Activated CD4-positive, alpha-beta T cell treated with anti-CD3 and anti-CD28 coated beads, Interleukin-2, amount 10 ng/mL, durations not matched to agents 24 days and 14 days (primary cell): Measurements from ENCODE around the gene C11orf21. TPM values are rescaled to one million over a fixed set of nuclear protein-coding genes. Genes with fewer than 3 reads are reported as not detected.
"Not testable (repeated sequence)": the region's sequence is repeated elsewhere in the genome, so short reads cannot be mapped to it uniquely, and the experiment has no call there.

ENCODE experiments used
- DNase-seq: peaks from one replicate; pipeline ENCODE4 v3.0.0; 2022
- H3K27ac Mint-ChIP-seq: one replicate; pipeline ENCODE4 v1.8.0; 2022; ENCODE audit warnings: mild to moderate bottlenecking, mixed read lengths
- H3K27me3 Mint-ChIP-seq: one replicate; pipeline ENCODE4 v1.8.0; 2022; ENCODE audit warnings: mixed read lengths
- H3K36me3 Mint-ChIP-seq: one replicate; pipeline ENCODE4 v1.8.0; 2022; ENCODE audit warnings: low read depth, mild to moderate bottlenecking, mixed read lengths
- H3K4me1 Mint-ChIP-seq: one replicate; pipeline ENCODE4 v1.8.0; 2021; ENCODE audit warnings: mixed read lengths
- H3K4me3 Mint-ChIP-seq: one replicate; pipeline ENCODE4 v1.8.0; 2022; ENCODE audit warnings: mild to moderate bottlenecking, moderate library complexity, mixed read lengths
- H3K9me3 Mint-ChIP-seq: one replicate; pipeline ENCODE4 v1.8.0; 2021; ENCODE audit warnings: mixed read lengths
- intact Hi-C: fragments of 100-400 bp; cut with micrococcal nuclease; formaldehyde crosslinking; loops from one replicate; pipeline ENCODE4 v1.15.1; 2023
- total RNA-seq: library from RNA; stranded (reverse); gene quantifications from 2 replicates; pipeline ENCODE4 v1.2.3, GENCODE V29; 2022

C11orf21 gene
- 2.4 and 2.6 TPM in 2 replicates for total RNA-seq

GRCh38 chr11:2301631-2302305, at the start of gene C11orf21, which contains the start of gene TSPAN32:
Gene C11orf21 (minus strand): TSS chr11:2301918. CDS start chr11:2301808, 110 bp downstream.
Gene TSPAN32 (plus strand): TSS chr11:2302013. CDS start chr11:2302150, 137 bp downstream.
- H3K27me3 Mint-ChIP-seq = no peaks in the 10 kb centered on the region
- H3K36me3 Mint-ChIP-seq = peaks cover 2% of the 10 kb centered on the region
- H3K4me1 Mint-ChIP-seq = peaks cover 36% of the 10 kb centered on the region
- peak; percentile 90 for DNase-seq
- intact Hi-C loops = loop anchor here (5.0 to 10.0 kb wide), 2 partner anchors 76 to 233 kb away; partner anchors contain the start of gene CD81
- no peaks in the 10 kb centered on the region for H3K9me3 Mint-ChIP-seq
- H3K27ac Mint-ChIP-seq = peak within 1 kb of the TSS; percentile 92
- peak within 1 kb of the TSS; percentile 95 for H3K4me3 Mint-ChIP-seq

- intact Hi-C loops = no loop called here
- Mint-ChIP-seq H3K36me3 (no peaks in the 10 kb centered on the region), H3K4me3 (no peak overlapping the region), H3K4me1 (no peaks in the 10 kb centered on the region), H3K27me3 (no peaks in the 10 kb centered on the region), H3K9me3 (peaks cover 4% of the 10 kb centered on the region), H3K27ac (no peak overlapping the region)
- no peak for DNase-seq
Measured at GRCh38 chr11:2348986-2349385, 47.3 kb upstream of the C11orf21 start.

- no peak overlapping the region for H3K27ac Mint-ChIP-seq
- H3K36me3 Mint-ChIP-seq = no peaks in the 10 kb centered on the region
- H3K9me3 Mint-ChIP-seq = peaks cover 4% of the 10 kb centered on the region
- intact Hi-C loops = no loop called here
- H3K4me3 Mint-ChIP-seq = no peak overlapping the region
- no peaks in the 10 kb centered on the region for H3K4me1 Mint-ChIP-seq
- H3K27me3 Mint-ChIP-seq = no peaks in the 10 kb centered on the region
- DNase-seq = no peak
Measured at GRCh38 chr11:2347308-2347830, 45.7 kb upstream of the C11orf21 start.

GRCh38 chr11:2346586-2347307, 45.0 kb upstream of the C11orf21 start:
- no peaks in the 10 kb centered on the region for H3K36me3 Mint-ChIP-seq
- peaks cover 4% of the 10 kb centered on the region for H3K9me3 Mint-ChIP-seq
- intact Hi-C loops = no loop called here
- H3K27ac Mint-ChIP-seq = no peak overlapping the region
- DNase-seq = no peak
- H3K27me3 Mint-ChIP-seq = no peaks in the 10 kb centered on the region
- no peak overlapping the region for H3K4me3 Mint-ChIP-seq
- H3K4me1 Mint-ChIP-seq = no peaks in the 10 kb centered on the region

- no peak overlapping the region for H3K4me3 Mint-ChIP-seq
- no peaks in the 10 kb centered on the region for H3K4me1 Mint-ChIP-seq
- intact Hi-C loops = no loop called here
- no peaks in the 10 kb centered on the region for H3K36me3 Mint-ChIP-seq
- DNase-seq = no peak
- H3K27ac Mint-ChIP-seq = no peak overlapping the region
- H3K9me3 Mint-ChIP-seq = peaks cover 4% of the 10 kb centered on the region
- H3K27me3 Mint-ChIP-seq = no peaks in the 10 kb centered on the region
Measured at GRCh38 chr11:2346014-2346413, 44.3 kb upstream of the C11orf21 start.

GRCh38 chr11:2345050-2345449, 43.3 kb upstream of the C11orf21 start:
- H3K27ac Mint-ChIP-seq = no peak overlapping the region
- no peaks in the 10 kb centered on the region for H3K4me1 Mint-ChIP-seq
- no peak overlapping the region for H3K4me3 Mint-ChIP-seq
- intact Hi-C loops = no loop called here
- no peaks in the 10 kb centered on the region for H3K27me3 Mint-ChIP-seq
- H3K9me3 Mint-ChIP-seq = peaks cover 4% of the 10 kb centered on the region
- no peak for DNase-seq
- H3K36me3 Mint-ChIP-seq = no peaks in the 10 kb centered on the region

GRCh38 chr11:2343502-2343901, 41.8 kb upstream of the C11orf21 start:
- Mint-ChIP-seq H3K27ac (no peak overlapping the region), H3K36me3 (no peaks in the 10 kb centered on the region), H3K4me3 (no peak overlapping the region), H3K27me3 (peaks cover 5% of the 10 kb centered on the region), H3K4me1 (no peaks in the 10 kb centered on the region), H3K9me3 (peaks cover 4% of the 10 kb centered on the region)
- intact Hi-C loops = no loop called here
- no peak for DNase-seq

GRCh38 chr11:2342981-2343380, 41.3 kb upstream of the C11orf21 start:
- Mint-ChIP-seq H3K4me3 (no peak overlapping the region), H3K36me3 (no peaks in the 10 kb centered on the region), H3K9me3 (peaks cover 4% of the 10 kb centered on the region), H3K27ac (no peak overlapping the region), H3K4me1 (no peaks in the 10 kb centered on the region), H3K27me3 (peaks cover 5% of the 10 kb centered on the region)
- intact Hi-C loops = no loop called here
- no peak for DNase-seq

GRCh38 chr11:2342557-2342956, 40.8 kb upstream of the C11orf21 start:
- peaks cover 4% of the 10 kb centered on the region for H3K9me3 Mint-ChIP-seq
- peaks cover 8% of the 10 kb centered on the region for H3K27me3 Mint-ChIP-seq
- intact Hi-C loops = no loop called here
- H3K4me1 Mint-ChIP-seq = no peaks in the 10 kb centered on the region
- H3K36me3 Mint-ChIP-seq = no peaks in the 10 kb centered on the region
- DNase-seq = no peak
- no peak overlapping the region for H3K27ac Mint-ChIP-seq
- H3K4me3 Mint-ChIP-seq = no peak overlapping the region

- DNase-seq, H3K9me3 Mint-ChIP-seq, H3K4me3 Mint-ChIP-seq, H3K27ac Mint-ChIP-seq, intact Hi-C loops, H3K36me3 Mint-ChIP-seq, H3K4me1 Mint-ChIP-seq: not testable (repeated sequence)
- H3K27me3 Mint-ChIP-seq = peaks cover 11% of the 10 kb centered on the region
Measured at GRCh38 chr11:2338760-2339159, 37.0 kb upstream of the C11orf21 start.

- intact Hi-C loops, H3K27ac Mint-ChIP-seq: not testable (repeated sequence)
Measured at GRCh38 chr11:2335286-2335685, 33.6 kb upstream of the C11orf21 start.

GRCh38 chr11:2333486-2334205, 31.9 kb upstream of the C11orf21 start:
- H3K27ac Mint-ChIP-seq, H3K36me3 Mint-ChIP-seq, H3K4me1 Mint-ChIP-seq, H3K27me3 Mint-ChIP-seq, intact Hi-C loops, H3K9me3 Mint-ChIP-seq, H3K4me3 Mint-ChIP-seq, DNase-seq: not testable (repeated sequence)

More at GRCh38 chr11:2335286-2335685, 33.6 kb upstream of the C11orf21 start:
- not testable (repeated sequence) for H3K9me3 Mint-ChIP-seq, H3K36me3 Mint-ChIP-seq, H3K4me1 Mint-ChIP-seq, DNase-seq, H3K4me3 Mint-ChIP-seq
- H3K27me3 Mint-ChIP-seq = peaks cover 11% of the 10 kb centered on the region

GRCh38 chr11:2332569-2332968, 30.9 kb upstream of the C11orf21 start:
- H3K36me3 Mint-ChIP-seq, H3K27me3 Mint-ChIP-seq, H3K4me1 Mint-ChIP-seq, H3K9me3 Mint-ChIP-seq, DNase-seq, H3K27ac Mint-ChIP-seq, H3K4me3 Mint-ChIP-seq, intact Hi-C loops: not testable (repeated sequence)

- intact Hi-C loops = no loop called here
- no peak for DNase-seq
- Mint-ChIP-seq H3K9me3 (peaks cover 9% of the 10 kb centered on the region), H3K36me3 (peaks cover 3% of the 10 kb centered on the region), H3K4me3 (no peak overlapping the region), H3K27ac (no peak overlapping the region), H3K27me3 (peaks cover 1% of the 10 kb centered on the region), H3K4me1 (no peaks in the 10 kb centered on the region)
Measured at GRCh38 chr11:2331404-2331803, 29.7 kb upstream of the C11orf21 start.
